GM12873 (cell line): ENCODE data around the gene PRUNE2.

Experiments used
- TF ChIP-seq, protein P1 (sequence below): IDR thresholded peaks from 2 replicates; pipeline ENCODE4 v1.5.1; 2012; ENCODE audit warnings: low read depth, mild to moderate bottlenecking, moderate library complexity, low read length, control low read depth; ENCODE audit not compliant: insufficient read depth; ENCODE audit errors: missing control alignments

The PRUNE2 gene

DNA sequence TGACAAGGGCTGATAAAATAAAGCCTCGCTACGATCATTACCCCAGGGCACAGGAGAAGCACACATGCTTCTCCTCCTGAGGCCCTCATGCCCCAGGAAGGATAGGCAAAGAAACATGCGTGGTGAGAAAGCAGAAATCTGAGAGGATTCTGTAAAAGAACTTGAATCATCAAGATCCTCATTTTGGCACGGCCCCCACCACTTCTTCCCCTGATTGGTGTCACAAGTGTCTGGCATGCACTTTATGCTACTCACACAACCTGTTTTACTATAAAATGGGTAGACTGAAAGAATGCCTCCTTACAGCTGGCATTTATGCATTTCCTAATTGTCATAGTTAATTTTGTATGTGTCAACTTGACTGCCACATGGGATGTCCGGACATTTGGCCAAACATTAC, 109.6 kb downstream of the PRUNE2 start:
- TF ChIP-seq, protein P1, sequence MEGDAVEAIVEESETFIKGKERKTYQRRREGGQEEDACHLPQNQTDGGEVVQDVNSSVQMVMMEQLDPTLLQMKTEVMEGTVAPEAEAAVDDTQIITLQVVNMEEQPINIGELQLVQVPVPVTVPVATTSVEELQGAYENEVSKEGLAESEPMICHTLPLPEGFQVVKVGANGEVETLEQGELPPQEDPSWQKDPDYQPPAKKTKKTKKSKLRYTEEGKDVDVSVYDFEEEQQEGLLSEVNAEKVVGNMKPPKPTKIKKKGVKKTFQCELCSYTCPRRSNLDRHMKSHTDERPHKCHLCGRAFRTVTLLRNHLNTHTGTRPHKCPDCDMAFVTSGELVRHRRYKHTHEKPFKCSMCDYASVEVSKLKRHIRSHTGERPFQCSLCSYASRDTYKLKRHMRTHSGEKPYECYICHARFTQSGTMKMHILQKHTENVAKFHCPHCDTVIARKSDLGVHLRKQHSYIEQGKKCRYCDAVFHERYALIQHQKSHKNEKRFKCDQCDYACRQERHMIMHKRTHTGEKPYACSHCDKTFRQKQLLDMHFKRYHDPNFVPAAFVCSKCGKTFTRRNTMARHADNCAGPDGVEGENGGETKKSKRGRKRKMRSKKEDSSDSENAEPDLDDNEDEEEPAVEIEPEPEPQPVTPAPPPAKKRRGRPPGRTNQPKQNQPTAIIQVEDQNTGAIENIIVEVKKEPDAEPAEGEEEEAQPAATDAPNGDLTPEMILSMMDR: no peak

DNA sequence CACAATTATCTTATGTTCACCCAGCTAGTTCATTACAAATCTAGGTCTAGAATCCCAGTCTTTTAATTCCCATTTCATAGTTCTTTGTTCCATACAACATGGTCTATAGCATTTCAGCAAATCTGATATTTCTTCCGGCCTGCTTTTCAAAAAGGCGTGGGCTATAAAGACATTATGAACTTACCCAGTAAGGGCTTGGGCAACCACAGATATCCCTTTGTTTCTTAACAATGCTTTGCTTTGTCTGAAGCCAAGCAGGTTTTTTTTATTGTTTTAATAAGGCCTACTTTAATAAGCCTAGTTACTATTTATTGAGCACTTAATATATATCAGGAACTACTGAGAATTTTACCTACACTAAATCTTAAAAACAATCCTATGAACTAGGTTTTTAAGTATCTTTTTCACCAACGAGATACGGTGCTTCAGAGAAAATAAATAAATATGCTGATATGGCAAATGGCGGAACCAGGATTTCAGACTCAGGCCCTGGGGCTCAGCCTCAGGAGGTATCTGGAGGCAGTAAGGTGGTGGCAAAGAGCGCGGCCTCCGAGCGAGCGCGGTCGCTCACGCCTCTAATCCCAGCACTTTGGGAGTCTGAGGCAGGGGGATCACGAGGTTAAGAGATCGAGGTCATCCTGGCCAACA, 112.0 kb downstream of the PRUNE2 start:
- TF ChIP-seq, protein P1: no peak

DNA sequence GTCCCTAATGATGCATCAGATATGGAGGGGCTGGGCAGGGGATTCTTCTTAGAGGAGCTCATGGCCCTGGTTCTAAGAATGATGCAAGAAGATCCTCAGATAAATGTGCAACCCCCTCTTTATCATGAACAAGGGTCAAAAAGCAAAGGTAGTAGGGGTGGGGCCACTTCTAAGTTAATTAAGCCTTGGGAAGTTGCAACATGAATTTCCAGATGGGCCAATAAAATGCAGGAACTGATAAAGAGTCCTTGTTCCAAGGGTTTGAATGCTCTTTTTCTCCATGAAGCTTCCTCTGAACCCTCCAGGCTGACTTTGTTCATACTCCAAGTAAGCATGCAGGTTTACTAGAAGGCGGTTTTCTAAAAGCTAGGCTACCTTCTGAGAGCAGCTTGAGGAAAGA, 116.1 kb downstream of the PRUNE2 start:
- TF ChIP-seq, protein P1: no peak

DNA sequence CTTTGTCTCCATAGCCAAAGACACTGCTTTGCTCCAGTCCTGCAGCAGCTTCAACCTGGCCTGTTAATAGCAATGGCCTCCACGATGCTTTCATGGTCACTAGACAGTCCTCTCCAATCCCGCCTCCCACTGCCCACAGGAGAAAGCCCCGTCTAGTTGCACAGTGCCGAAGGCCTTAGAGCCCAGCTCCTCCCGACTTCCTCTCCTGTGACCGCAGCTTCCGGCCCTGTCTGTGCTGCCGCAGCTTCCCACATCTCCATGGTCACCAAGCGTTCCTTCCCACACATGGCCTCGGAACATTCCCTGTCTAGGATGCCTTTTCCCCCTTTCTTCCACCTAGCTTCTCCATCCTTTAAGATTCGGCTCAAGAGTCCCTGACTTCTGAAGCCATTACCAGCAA, 118.2 kb downstream of the PRUNE2 start:
- TF ChIP-seq, protein P1: no peak

DNA sequence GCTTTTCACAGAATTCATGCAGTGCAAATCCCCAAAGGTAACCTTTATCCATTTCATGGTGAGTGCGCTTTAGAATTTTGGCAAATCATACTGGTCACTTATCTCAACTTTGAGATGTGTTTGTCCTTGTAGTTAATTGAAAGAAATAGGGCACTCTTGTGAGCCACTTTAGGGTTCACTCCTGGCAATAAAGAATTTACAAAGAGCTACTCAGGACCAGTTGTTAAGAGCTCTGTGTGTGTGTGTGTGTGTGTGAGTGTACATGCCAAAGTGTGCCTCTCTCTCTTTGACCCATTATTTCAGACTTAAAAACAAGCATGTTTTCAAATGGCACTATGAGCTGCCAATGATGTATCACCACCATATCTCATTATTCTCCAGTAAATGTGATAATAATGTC, 120.4 kb downstream of the PRUNE2 start:
- TF ChIP-seq, protein P1: no peak

DNA sequence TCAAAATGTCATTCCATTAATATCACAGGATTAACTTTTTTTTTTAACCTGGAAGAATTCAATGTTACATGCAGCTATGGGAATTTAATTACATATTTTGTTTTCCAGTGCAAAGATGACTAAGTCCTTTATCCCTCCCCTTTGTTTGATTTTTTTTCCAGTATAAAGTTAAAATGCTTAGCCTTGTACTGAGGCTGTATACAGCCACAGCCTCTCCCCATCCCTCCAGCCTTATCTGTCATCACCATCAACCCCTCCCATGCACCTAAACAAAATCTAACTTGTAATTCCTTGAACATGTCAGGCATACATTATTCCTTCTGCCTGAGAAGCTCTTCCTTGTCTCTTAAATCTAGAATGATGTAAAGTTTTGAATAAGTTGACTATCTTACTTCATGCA, 121.0 kb downstream of the PRUNE2 start:
- TF ChIP-seq, protein P1: no peak

DNA sequence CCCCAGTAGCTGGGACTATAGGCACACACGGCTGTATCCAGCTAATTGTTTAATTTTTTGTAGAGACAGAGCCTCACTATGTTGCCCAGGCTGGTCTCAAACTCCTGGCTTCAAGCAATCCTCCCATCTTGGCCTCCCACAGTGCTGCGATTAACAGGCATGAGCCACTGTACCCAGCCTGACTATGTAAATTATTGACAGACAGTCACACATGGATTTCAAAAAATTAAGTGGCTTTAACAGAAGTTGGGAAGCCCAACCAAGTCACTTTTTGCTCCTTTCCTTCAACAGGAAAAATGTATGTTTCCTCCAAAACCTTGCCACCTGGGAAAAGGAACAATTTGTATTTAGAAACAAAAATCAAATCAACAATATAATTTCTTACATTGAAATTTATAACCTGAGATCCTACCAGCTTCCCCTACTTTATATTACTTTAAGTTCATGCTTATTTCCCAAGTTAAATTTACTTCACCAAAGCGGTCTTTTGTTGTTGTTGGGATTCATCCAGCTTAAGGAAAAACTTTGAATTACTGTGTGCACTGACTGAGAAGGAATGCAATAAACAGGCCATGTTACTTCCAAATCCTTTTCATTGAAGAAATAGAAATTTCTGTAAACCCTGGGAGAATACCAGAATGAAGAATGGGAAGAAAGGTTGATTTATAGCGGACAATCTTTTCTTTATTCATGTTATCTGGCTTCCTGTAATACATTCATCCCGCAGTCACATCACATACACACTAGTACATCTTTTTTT, 133.0 kb downstream of the PRUNE2 start:
- TF ChIP-seq, protein P1: no peak
